HL-60 (cell line): Measurements from ENCODE around the gene INHA.

Experiments
- DNase-seq, 2 experiments: peaks; one replicate each; pipeline ENCODE4 v3.0.0-alpha.2; 2010 to 2020; ENCODE audit warnings: low read depth in 1 of 2, low spot score in 1 of 2
- H3K27ac ChIP-seq: fragments of 250-450 bp; sonication (Bioruptor Pico); replicated peaks from 2 replicates; pipeline ENCODE4 v1.5.1; 2020; ENCODE audit warnings: mild to moderate bottlenecking, moderate library complexity
- H3K27me3 ChIP-seq: fragments of 250-450 bp; sonication (Bioruptor Pico); 2 replicates; pipeline ENCODE4 v1.5.1; 2021; ENCODE audit warnings: mild to moderate bottlenecking, moderate library complexity; ENCODE audit not compliant: insufficient read depth, poor library complexity, severe bottlenecking
- H3K4me3 ChIP-seq: replicated peaks from 2 replicates; pipeline ENCODE4 v1.5.1; 2011; ENCODE audit warnings: mild to moderate bottlenecking, control low read depth, low read length; ENCODE audit not compliant: insufficient read depth
- GABPA ChIP-seq: IDR thresholded peaks from 2 replicates; pipeline ENCODE4 v1.6.1; 2012; ENCODE audit warnings: low read depth
- POLR2AphosphoS5 ChIP-seq: IDR thresholded peaks from 2 replicates; pipeline ENCODE4 v1.6.1; 2012; ENCODE audit warnings: low read depth
- SPI1 ChIP-seq: IDR thresholded peaks from 2 replicates; pipeline ENCODE4 v1.6.1; 2012; ENCODE audit warnings: low read depth, mild to moderate bottlenecking, borderline replicate concordance
- TF ChIP-seq, protein P1 (sequence below): IDR thresholded peaks from one replicate; pipeline ENCODE4 v1.5.1; 2011; ENCODE audit warnings: low read length, control low read depth, inconsistent platforms; ENCODE audit not compliant: insufficient read depth
- TF ChIP-seq, protein P2 (sequence below): IDR thresholded peaks from 2 replicates; pipeline ENCODE4 v1.6.1; 2012; ENCODE audit warnings: low read depth; ENCODE audit not compliant: insufficient replicate concordance

INHA gene

DNA sequence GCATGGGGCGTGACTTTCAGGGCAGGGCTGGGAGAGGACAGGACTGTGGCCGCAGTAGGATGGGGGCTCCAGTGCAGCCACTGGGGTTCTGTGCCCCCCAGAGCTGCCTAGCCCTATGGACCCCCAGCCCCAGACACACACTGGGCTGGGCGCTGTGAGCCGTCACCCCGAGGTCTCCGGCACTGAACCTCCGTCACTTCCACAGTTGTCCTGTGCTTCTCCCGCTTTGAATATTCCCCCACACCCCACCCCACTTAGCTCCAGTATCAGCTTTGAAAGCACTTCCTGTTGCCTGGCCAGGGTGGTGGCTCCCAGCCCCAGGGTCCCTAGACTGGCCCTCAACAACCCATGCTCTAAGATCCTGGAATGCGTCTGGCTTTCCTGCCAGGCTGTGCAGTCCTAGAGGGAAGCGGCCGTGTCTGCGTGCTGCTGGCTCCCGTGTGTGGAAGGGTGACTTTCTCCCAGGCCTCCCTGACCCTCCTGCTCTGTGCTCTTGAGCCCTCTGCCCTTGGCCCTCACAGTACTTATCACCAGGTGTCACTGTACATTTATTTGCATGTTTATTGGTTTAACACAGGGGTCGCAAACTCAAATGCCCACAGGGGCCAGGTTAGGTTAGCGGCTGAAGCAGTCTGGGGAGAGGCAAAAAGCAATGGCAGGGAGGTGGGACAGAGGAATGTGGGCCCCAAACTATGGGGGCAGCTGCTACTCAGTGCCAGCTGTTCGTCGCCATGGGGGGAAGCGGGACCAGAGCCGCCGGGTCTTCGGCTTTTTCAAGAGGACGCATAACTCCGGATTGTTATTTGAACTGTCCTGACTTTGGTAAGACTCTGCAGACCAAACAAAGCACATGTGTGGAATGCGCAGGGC is 10.7 kb upstream of the INHA start:
- Histone ChIP-seq H3K4me3 (no peak overlapping the region), H3K27me3 (no peaks in the 10 kb centered on the region), H3K27ac (no peak overlapping the region)
- TF ChIP-seq, protein P1, sequence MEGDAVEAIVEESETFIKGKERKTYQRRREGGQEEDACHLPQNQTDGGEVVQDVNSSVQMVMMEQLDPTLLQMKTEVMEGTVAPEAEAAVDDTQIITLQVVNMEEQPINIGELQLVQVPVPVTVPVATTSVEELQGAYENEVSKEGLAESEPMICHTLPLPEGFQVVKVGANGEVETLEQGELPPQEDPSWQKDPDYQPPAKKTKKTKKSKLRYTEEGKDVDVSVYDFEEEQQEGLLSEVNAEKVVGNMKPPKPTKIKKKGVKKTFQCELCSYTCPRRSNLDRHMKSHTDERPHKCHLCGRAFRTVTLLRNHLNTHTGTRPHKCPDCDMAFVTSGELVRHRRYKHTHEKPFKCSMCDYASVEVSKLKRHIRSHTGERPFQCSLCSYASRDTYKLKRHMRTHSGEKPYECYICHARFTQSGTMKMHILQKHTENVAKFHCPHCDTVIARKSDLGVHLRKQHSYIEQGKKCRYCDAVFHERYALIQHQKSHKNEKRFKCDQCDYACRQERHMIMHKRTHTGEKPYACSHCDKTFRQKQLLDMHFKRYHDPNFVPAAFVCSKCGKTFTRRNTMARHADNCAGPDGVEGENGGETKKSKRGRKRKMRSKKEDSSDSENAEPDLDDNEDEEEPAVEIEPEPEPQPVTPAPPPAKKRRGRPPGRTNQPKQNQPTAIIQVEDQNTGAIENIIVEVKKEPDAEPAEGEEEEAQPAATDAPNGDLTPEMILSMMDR = no peak
- TF ChIP-seq SPI1 (no peak), POLR2AphosphoS5 (no peak), GABPA (no peak)
- TF ChIP-seq, protein P2, sequence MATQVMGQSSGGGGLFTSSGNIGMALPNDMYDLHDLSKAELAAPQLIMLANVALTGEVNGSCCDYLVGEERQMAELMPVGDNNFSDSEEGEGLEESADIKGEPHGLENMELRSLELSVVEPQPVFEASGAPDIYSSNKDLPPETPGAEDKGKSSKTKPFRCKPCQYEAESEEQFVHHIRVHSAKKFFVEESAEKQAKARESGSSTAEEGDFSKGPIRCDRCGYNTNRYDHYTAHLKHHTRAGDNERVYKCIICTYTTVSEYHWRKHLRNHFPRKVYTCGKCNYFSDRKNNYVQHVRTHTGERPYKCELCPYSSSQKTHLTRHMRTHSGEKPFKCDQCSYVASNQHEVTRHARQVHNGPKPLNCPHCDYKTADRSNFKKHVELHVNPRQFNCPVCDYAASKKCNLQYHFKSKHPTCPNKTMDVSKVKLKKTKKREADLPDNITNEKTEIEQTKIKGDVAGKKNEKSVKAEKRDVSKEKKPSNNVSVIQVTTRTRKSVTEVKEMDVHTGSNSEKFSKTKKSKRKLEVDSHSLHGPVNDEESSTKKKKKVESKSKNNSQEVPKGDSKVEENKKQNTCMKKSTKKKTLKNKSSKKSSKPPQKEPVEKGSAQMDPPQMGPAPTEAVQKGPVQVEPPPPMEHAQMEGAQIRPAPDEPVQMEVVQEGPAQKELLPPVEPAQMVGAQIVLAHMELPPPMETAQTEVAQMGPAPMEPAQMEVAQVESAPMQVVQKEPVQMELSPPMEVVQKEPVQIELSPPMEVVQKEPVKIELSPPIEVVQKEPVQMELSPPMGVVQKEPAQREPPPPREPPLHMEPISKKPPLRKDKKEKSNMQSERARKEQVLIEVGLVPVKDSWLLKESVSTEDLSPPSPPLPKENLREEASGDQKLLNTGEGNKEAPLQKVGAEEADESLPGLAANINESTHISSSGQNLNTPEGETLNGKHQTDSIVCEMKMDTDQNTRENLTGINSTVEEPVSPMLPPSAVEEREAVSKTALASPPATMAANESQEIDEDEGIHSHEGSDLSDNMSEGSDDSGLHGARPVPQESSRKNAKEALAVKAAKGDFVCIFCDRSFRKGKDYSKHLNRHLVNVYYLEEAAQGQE = no peak
- no peak for DNase-seq

DNA sequence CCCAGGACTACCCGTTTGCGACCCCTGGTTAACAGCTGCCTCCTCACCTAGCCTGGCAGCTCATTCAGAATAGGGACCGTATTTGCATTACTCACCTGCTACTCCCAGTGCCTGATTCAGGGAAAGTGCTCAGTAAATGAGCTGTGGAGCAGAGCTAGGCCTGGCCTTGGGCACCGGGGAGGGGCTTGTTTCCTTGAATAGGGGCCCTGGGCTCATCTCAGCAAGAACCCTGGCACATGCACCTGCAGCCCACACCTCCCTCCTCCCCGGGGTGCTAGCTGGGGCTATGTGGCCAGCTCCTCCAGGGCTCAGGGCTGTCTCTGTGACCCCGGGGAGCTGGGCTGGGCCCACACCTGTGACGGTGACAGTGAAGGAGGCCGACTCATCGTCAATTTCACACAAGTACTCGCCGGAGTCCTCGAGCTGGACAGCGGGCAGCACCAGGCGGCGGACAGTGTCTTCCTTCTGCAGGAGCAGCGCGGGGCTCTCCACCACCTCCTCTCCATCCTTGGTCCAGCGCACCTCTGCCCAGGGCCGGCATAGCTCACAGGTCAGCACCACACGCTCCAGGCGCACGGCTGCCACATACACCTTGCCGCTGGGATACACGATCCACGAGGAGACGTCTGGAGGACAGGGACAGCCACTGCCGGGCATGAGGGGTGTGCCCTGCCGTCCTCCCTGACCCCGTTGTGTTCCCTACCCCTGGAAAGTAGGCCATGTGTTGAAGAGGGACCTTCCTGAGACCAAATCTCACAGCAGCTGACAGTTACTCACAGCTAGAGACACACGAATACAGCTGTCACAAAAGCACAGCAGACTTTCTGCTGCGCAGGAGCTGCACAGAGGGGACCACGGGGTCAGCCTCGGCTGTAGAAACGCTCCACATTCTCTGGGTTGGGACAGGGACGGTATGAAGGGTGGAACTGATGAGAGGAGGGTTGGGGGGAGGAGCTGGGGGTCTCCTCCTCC is 9.8 kb upstream of the INHA start:
- DNase-seq = no peak
- no peaks in the 10 kb centered on the region for H3K27me3 ChIP-seq
- H3K4me3 ChIP-seq = no peak overlapping the region
- TF ChIP-seq GABPA = no peak
- no peak for TF ChIP-seq SPI1
- TF ChIP-seq, protein P1 = no peak
- H3K27ac ChIP-seq = no peak overlapping the region

DNA sequence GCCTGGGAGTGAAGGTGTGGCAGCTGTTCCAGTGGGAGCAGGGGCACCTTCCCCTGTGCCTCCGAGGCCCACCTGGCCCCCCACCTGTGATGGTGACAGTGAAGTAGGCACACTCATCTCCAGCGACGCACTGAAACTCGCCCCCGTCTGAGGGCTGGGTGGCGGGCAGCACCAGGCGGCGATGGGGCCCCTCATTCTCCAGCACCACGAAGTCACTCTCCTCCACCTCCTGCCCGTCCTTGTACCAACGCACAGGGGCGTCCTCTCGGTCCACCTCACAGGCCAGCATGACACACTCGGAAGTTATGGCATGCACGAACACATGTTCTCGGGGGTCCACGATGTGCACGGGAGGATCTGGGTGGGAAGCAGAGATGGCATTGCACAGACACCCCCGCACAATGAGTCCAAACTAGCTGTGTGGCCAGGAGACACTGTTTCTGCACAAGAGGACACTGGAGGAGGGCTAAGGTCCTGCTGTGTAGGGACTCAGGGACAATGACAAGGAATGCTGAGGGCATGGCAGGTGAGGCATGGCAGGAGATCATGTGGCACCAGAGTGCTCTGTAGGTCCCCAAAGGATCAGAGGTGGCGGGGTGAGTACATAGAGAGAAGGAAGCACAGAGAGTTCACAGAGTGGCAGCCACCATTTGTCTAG is 8.7 kb upstream of the INHA start:
- Histone ChIP-seq H3K27ac (no peak overlapping the region), H3K27me3 (no peaks in the 10 kb centered on the region), H3K4me3 (no peak overlapping the region)
- no peak for DNase-seq
- TF ChIP-seq, protein P2 = no peak
- TF ChIP-seq SPI1 (no peak), GABPA (no peak)
- TF ChIP-seq, protein P1 = no peak
